8988T (cell line): Measurements from ENCODE around the gene KCNQ1OT1.
A peak's percentile ranks its signal among the peaks of the same experiment; 100 is the strongest.

Experiments
- DNase-seq: peaks from one replicate; pipeline ENCODE4 v3.0.0; 2011

KCNQ1OT1 gene

GRCh38 chr11:2579315-2580060 is 120.3 kb downstream of the KCNQ1OT1 start:
- DNase-seq, result peak; percentile 6

GRCh38 chr11:2578929-2579270 is 120.9 kb downstream of the KCNQ1OT1 start:
- DNase-seq, result no peak

GRCh38 chr11:2577991-2578928 is 121.5 kb downstream of the KCNQ1OT1 start:
- no peak for DNase-seq

GRCh38 chr11:2577031-2577990 is 122.5 kb downstream of the KCNQ1OT1 start:
- no peak for DNase-seq

- no peak for DNase-seq
Observed at GRCh38 chr11:2576549-2576948, 123.2 kb downstream of the KCNQ1OT1 start.

GRCh38 chr11:2576111-2576510 is 123.7 kb downstream of the KCNQ1OT1 start:
- no peak for DNase-seq

GRCh38 chr11:2575591-2576051 is 124.2 kb downstream of the KCNQ1OT1 start:
- DNase-seq, result no peak

- DNase-seq, result no peak
Observed at GRCh38 chr11:2574553-2575535, 125.0 kb downstream of the KCNQ1OT1 start.

GRCh38 chr11:2574043-2574552 is 125.7 kb downstream of the KCNQ1OT1 start:
- DNase-seq, result no peak

- DNase-seq, result no peak
Observed at GRCh38 chr11:2573240-2574042, 126.4 kb downstream of the KCNQ1OT1 start.

- DNase-seq, result no peak
Observed at GRCh38 chr11:2572491-2573239, 127.1 kb downstream of the KCNQ1OT1 start.

GRCh38 chr11:2571598-2572281 is 128.1 kb downstream of the KCNQ1OT1 start:
- DNase-seq, result no peak

- no peak for DNase-seq
Observed at GRCh38 chr11:2570841-2571597, 128.8 kb downstream of the KCNQ1OT1 start.

GRCh38 chr11:2570211-2570811 is 129.5 kb downstream of the KCNQ1OT1 start:
- DNase-seq, result no peak

- DNase-seq, result no peak
Observed at GRCh38 chr11:2569731-2570210, 130.0 kb downstream of the KCNQ1OT1 start.

GRCh38 chr11:2569321-2569721 is 130.5 kb downstream of the KCNQ1OT1 start:
- no peak for DNase-seq

GRCh38 chr11:2567026-2567671 is 132.6 kb downstream of the KCNQ1OT1 start:
- no peak for DNase-seq
